HG03097 (cell line): ENCODE measurements around the gene RBM26.
"Not testable (repeated sequence)": the region's sequence is repeated elsewhere in the genome, so short reads cannot be mapped to it uniquely, and the experiment has no call there.

Experiments
- ATAC-seq: cut with Tn5 transposase; IDR thresholded peaks from one replicate; pipeline ENCODE4 v1.9.1; 2021; ENCODE audit not compliant: unreplicated experiment, low FRiP score

Gene RBM26

DNA sequence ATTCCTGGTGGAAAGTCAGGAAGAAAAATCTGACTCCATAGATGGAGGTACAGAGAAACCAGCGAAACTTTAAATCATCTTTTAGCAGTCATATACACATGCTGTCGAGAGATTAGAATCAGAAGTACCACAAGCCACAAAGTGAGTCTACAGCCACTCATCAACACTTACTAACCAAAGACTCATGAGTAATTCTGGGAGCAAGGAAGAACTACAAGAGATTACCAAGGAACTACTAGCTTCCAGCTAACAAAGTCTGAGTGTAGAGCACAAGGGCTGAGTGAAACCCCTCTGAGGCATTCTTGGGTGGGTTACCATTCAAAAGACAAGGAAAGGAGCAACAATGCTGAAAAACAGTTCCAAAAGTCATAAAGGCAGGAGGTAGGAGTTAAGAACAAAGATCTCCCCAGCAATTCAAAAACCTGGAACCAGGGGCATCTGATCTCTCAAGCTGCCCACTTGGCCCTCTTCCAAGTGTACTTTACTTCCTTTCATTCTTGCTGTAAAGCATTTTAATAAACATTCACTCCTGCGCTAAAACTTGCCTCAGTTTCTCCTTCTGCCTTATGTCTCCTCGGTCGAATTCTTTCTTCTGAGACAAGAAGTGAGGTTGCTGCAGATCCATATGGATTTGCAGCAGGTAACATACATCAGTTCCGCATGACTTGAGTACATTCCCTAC is 13.0 kb downstream of the RBM26 start:
- peak; percentile 36 for ATAC-seq

GRCh38 chr13:79389026-79389425 is 17.0 kb downstream of the RBM26 start:
- no peak for ATAC-seq

- no peak for ATAC-seq
Measured at GRCh38 chr13:79387853-79388252, 18.2 kb downstream of the RBM26 start.

DNA sequence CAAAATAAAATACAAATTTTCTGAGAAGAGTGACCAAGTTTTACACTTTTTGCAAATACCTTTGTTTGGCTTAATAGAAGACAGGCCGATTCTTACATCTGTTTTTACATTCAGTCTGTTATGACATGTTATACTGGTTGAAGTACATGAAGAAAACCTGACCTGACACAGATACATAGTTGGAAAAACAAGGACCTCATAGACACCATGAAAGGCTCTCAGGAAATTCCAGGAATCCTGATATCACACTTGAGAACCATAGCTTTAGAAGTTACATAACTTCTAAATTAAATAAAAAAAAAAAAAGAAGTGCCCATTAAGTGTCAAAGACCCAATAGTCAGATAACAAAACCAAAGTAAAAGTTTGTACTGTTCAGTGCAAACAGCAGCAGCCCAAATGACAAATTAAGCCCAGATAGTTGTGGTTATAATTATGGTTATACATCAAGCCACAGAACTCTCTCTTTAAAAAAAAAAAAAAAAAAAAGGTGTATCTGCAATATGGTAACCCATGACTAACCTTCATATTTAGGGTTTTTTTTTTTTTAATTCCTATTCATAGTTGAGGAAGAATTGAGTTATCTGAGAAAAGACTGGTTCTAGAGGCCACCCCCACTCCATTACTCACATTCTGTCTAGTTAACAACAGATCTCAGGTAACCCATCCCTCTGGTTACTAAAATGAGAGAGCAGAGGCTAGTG is 19.8 kb downstream of the RBM26 start:
- peak; percentile 4 for ATAC-seq

DNA sequence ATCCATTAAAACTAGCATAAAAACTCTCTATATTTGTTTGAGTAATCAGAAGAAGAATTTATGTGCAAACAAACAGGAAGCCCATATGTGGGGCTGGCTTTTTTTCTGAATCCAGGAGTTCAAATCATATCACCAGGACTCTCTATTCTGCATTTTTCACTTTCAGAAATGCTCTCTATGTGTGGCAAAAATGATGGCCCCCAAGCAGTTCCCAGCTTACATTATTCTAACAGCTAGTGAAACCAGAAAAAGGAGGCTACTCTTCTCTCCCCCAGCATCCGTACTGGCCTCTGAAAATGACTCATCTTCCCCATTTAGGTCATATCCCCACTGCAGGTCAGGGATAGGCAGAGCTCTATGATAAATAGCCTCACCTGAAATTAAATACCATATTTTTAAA is 20.4 kb downstream of the RBM26 start:
- ATAC-seq, result peak; percentile 94

DNA sequence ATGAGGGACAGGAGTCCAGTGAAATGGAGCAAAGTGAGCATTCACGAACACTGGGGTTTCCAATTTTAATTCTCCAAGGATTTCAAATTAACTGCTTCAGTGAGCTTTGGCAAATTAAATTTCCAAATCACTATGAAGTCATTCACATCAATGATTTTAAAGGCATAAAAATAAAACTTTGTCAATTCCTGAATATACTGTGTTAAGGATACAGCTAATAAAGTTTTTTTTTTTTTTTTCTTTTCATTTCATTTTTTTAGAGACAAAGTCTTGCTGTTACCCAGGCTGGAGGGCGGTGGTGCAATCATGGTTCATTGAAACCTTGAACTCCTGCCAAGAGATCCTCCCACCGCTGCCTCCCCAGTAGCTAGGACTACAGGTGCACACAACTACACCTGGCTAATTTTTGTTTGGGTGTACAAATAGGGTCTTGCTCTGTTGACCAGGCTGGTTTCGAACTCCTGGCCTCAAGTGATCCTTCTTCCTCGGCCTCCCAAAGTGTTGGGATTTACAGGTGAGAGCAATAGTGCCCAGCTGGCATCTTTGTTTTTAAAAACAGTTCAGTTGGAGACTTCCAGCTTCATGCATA is 21.9 kb downstream of the RBM26 start:
- no peak for ATAC-seq

GRCh38 chr13:79382545-79383275 is 23.3 kb downstream of the RBM26 start:
- ATAC-seq, result peak; percentile 34

- no peak for ATAC-seq
Measured at GRCh38 chr13:79380997-79381396, 25.1 kb downstream of the RBM26 start.

DNA sequence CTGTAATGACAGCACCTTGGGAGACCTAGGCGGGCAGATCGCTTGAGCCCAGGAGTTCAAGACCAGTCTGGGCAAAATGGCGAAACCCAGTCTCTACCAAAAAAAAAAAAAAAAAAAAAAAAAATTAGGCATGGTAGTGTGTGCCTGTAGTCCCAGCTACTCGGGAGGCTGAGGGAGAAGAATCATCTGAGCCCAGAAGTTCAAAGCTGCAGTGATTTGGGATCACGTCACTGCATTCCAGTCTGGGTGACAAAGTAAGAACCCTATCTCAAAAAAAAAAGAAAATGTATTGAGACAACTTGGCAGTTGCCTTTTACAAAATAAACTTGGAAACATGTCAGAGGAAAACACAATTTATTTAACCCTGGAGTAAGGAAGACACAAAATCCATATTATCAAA is 26.8 kb downstream of the RBM26 start:
- no peak for ATAC-seq

- ATAC-seq, result no peak
Measured at GRCh38 chr13:79376843-79377242, 29.2 kb downstream of the RBM26 start.

GRCh38 chr13:79374578-79374977 is 31.5 kb downstream of the RBM26 start:
- ATAC-seq, result no peak

- no peak for ATAC-seq
Measured at GRCh38 chr13:79373916-79374315, 32.1 kb downstream of the RBM26 start.

DNA sequence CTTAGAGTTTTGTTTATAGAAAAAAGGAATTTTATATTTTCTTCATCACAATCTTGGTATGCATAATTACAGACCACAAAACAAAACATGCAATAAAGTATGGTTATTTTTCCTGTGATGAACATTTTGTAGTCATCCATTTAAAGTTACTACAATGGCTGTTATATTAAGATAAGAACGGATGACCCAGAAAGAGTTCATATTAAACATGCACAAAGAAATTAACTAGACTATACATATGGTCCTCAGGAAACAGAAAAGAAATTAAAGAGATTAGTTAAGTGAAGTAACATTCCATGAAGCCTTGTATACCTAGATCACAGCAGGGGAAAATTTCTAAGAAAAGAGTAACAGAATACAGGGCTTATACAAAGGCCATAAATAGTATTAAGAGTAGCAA is 36.8 kb downstream of the RBM26 start:
- no peak for ATAC-seq

DNA sequence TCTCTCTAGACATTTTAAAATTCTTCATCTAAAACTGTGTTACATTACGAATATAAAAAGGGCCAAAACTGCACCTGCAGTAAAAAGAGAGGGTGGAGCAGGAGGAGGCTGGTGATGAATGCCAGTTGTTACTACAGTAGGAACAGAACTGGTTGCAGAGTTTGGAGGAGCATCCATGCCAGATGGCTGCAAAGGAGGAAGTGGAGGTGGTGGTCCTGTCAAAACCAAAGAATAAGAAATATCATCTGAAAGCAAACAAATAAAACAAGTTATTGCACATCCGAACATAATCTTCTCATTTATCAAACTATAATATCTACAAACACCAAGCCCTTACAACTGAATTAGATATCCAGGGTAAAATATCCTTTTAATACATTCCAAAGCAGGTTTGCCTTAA is 40.1 kb downstream of the RBM26 start:
- ATAC-seq, result no peak

GRCh38 chr13:79361299-79361698 is 44.8 kb downstream of the RBM26 start:
- ATAC-seq, result no peak

GRCh38 chr13:79360095-79360494 is 46.0 kb downstream of the RBM26 start:
- ATAC-seq, result no peak

DNA sequence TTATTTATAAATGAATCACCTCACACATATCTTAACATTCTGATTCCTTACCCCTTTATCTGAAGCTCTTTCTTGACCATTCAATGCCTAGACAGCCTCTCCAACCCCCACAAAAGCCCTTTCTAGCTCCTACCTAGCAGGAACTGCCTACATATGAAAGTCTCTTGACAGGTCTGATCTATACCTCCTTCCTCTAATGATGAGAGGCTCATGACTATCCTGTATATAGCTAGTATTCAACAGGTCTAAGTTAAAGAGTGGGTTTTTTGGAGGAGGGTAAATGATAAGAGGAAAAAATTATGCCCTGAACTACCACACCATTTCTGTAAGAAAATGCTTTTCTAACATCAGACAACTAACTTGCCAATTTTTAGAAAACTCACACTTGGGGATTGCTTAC is 47.0 kb downstream of the RBM26 start:
- no peak for ATAC-seq

DNA sequence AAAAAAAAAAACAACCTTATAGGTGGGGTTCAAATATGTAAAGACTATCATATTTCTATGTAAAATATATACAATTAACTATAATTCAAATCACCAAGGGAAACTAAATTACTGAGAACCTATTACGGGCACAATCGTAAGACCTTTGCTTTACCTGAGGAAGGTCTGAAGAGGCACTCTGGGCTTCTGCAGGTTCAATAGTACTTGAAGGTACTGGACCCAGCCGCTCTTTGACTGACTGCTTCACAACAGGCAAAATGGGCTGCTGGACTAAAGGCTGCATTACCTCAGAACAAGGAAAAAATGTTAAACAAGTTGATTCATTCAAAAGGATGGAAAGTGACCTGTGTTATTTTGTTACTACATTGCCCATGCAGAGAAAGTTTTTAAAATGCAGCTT is 51.8 kb downstream of the RBM26 start:
- no peak for ATAC-seq

DNA sequence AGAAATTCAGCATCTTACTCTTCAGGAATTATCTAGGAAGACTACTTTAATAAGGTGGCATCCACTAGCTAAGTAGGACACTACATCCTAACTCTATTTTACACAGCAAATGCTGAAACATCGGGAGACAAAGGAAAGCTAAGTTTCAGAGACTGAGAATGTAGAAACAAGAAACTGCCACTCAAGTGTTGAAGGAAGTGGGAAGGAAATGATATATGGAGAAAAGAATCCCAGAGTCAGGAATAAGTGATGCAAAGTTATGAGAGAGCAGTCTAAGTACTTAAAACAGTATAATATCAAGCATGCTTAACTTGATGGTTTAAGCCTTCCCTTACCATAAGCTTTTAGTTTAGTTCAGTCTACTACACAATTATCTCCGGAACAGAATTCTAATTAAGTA is 52.4 kb downstream of the RBM26 start:
- ATAC-seq, result no peak

DNA sequence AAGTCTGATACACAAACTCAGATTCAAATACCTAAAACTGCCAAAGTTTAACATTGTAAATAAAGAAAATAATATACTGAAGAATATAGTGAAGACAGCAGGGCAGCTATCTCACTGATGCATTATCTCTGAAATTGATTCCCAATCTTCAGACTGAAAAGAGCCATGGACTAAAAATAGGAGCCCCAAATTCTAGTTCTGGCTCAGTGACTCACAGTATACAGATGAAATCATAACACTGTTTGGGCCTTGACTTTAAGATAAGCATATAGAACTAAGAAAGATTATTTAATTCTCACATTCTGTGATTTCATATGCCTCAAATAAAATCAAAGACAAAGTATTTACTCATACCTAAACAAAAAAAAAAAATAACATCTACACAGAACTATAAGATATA is 53.9 kb downstream of the RBM26 start:
- no peak for ATAC-seq

GRCh38 chr13:79349608-79350007 is 56.4 kb downstream of the RBM26 start:
- not testable (repeated sequence) for ATAC-seq
